Spleen (tissue), 11 donors: ENCODE data around the gene UTRN. TPM values are rescaled to one million over a fixed set of nuclear protein-coding genes. Genes with fewer than 3 reads are reported as not detected.
A peak's percentile ranks its signal among the peaks of the same experiment; 100 is the strongest.

Experiments used
- DNase-seq: peaks from one replicate; pipeline ENCODE4 v3.0.0-alpha.2; 2020
- H3K27ac ChIP-seq, 8 donors: fragments of 200-600 bp; sonication (generic) in 7 of 8; 1 replicate in 4 of 8; 2 replicates in 4 of 8; pipeline versions ENCODE4 v1.5.0 to v1.8.0; 2016 to 2021; ENCODE audit warnings: inconsistent platforms in 4 of 8, mild to moderate bottlenecking in 4 of 8, moderate library complexity in 1 of 8
- H3K27me3 ChIP-seq, 7 donors: fragments of 200-600 bp; sonication (generic) in 6 of 7; replicated peaks in 1 of 7; 1 replicate in 4 of 7; 2 replicates in 3 of 7; pipeline versions ENCODE4 v1.5.0 to v1.8.0; 2016 to 2021; ENCODE audit warnings: inconsistent platforms in 3 of 7, mild to moderate bottlenecking in 1 of 7
- H3K36me3 ChIP-seq, 6 donors: fragments of 200-600 bp; sonication (generic) in 5 of 6; 1 replicate in 4 of 6; 2 replicates in 2 of 6; pipeline versions ENCODE4 v1.5.0 to v1.8.0; 2016 to 2021; ENCODE audit warnings: inconsistent platforms in 2 of 6
- H3K4me1 ChIP-seq, 6 donors: fragments of 200-600 bp; sonication (generic) in 5 of 6; 1 replicate in 3 of 6; 2 replicates in 3 of 6; pipeline versions ENCODE4 v1.5.0 to v1.8.0; 2016 to 2021; ENCODE audit warnings: inconsistent platforms in 3 of 6
- H3K4me3 ChIP-seq, 8 donors: fragments of 200-600 bp; sonication (generic) in 7 of 8; 1 replicate in 4 of 8; 2 replicates in 4 of 8; pipeline versions ENCODE4 v1.5.0 to v1.8.0; 2016 to 2021; ENCODE audit warnings: inconsistent platforms in 4 of 8, mild to moderate bottlenecking in 4 of 8, moderate library complexity in 2 of 8
- H3K9me3 ChIP-seq, 8 donors: fragments of 200-600 bp; sonication (generic) in 7 of 8; 1 replicate in 4 of 8; 2 replicates in 4 of 8; pipeline versions ENCODE4 v1.5.0 to v1.8.0; 2016 to 2021; ENCODE audit warnings: inconsistent platforms in 4 of 8
- CTCF ChIP-seq, 11 experiments: fragments of 200-600 bp in 7 of 11; fragments of 450-650 bp in 4 of 11; sonication (generic) in 4 of 11; IDR thresholded peaks in 8 of 11; conservative IDR thresholded peaks in 3 of 11; 1 replicate in 7 of 11; 2 replicates in 4 of 11; pipeline versions ENCODE4 v1.4.0 to v1.8.0; 2016 to 2021; ENCODE audit warnings: antibody characterized with exemption in 11 of 11, inconsistent platforms in 4 of 11, mild to moderate bottlenecking in 1 of 11
- POLR2A ChIP-seq, 3 donors: fragments of 450-650 bp; IDR thresholded peaks; one replicate each; pipeline ENCODE4 v1.5.1; 2017; ENCODE audit warnings: antibody characterized with exemption in 3 of 3, mild to moderate bottlenecking in 1 of 3
- POLR2AphosphoS5 ChIP-seq, 3 donors: sonication (generic); formaldehyde crosslinking; IDR thresholded peaks; one replicate each; pipeline ENCODE4 v1.5.1; 2017; ENCODE audit warnings: antibody characterized with exemption in 3 of 3
- WGBS, 5 donors: extraction: QIAGEN DNeasy Blood & Tissue Kit in 3 of 5; methylation state at CpG; one replicate each; pipeline versions ENCODE4 v1.1.5 to v1.1.7; 2013 to 2018; 5-methylcytosine and 5-hydroxymethylcytosine counted together
- intact Hi-C: fragments of 100-400 bp; cut with DNase I; formaldehyde crosslinking; loops from one replicate; pipeline ENCODE4 v1.15.0; 2023; ENCODE audit warnings: low total_unique reads
- polyA plus RNA-seq, 3 donors: library from polyadenylated mRNA; stranded (reverse); fragments of 200-250 nt; gene quantifications; one replicate each; pipeline ENCODE4 v1.2.1, GENCODE V29; 2013
- total RNA-seq, 7 donors: library from RNA; depleted of rRNA in 3 of 7; stranded (reverse); fragments of >200 nt in 3 of 7; fragmentation: NEBNext Ultra II Directional in 4 of 7; extraction: Animal tissue kit (Norgen Biotek cat#: 25700) in 4 of 7; gene quantifications; one replicate each; pipeline versions ENCODE4 v1.1.0 to v1.2.1, GENCODE V29; 2016 to 2021
- donor health status: healthy with polysubstance abuse.
- donor health status: DM: no; HTN: no; CAD: no; lungs with moderate emphysema.
- donor health status: DM: no; HTN: no; CAD: no.
- donor health status: Bipolar disorder and iron deficiency.
- donor health status: healthy.
- donor health status: DM: no; HTN: no; CAD: no.
- donor health status: DM: yes; HTN: yes; CAD: no.

The UTRN gene
- total and polyA plus RNA-seq, 10 donors: 15.4 to 539 (median 364) TPM

- DNase-seq: peak; percentile 84
- 3 to 8% (median 4%) methylated on average over 36 to 53 of the region's 53 CpGs for WGBS, 5 donors
- H3K4me3 ChIP-seq: peak overlapping the region; percentile 76 to 97 (median 91)
- no peaks in the 10 kb centered on the region for H3K9me3 ChIP-seq
- H3K36me3 ChIP-seq: peaks cover 0 to 7% (median 0%) of the 10 kb centered on the region in 6 donors
- H3K27me3 ChIP-seq: no peaks in the 10 kb centered on the region
- H3K4me1 ChIP-seq: peaks cover 7 to 47% (median 22%) of the 10 kb centered on the region in 6 donors
- TF ChIP-seq POLR2AphosphoS5 (IDR thresholded peaks at IDR 0.05): peak; percentile 66 to 75 (median 71)
- no peak for TF ChIP-seq POLR2A (IDR thresholded peaks at IDR 0.05)
- TF ChIP-seq CTCF (IDR thresholded peaks at IDR 0.05 in 8 of 11, conservative IDR thresholded peaks at IDR 0.05 in 3 of 11): no peak
- intact Hi-C loops: loop anchor here (10.0 kb wide), 2 partner anchors 48 to 198 kb away; no protein-coding TSS in a partner anchor
- peak overlapping the region; percentile 81 to 97 (median 94) for H3K27ac ChIP-seq
Observed at GRCh38 chr6:144286503-144287393, 1.6 kb downstream of the UTRN start.

- TF ChIP-seq CTCF (IDR thresholded peaks at IDR 0.05 in 8 of 11, conservative IDR thresholded peaks at IDR 0.05 in 3 of 11): no peak
- TF ChIP-seq POLR2AphosphoS5 (IDR thresholded peaks at IDR 0.05): no peak
- TF ChIP-seq POLR2A (IDR thresholded peaks at IDR 0.05): no peak
- Histone ChIP-seq H3K4me1 (peaks cover 3 to 38% (median 17%) of the 10 kb centered on the region in 6 donors), H3K27me3 (no peaks in the 10 kb centered on the region), H3K9me3 (no peaks in the 10 kb centered on the region), H3K36me3 (peaks cover 0 to 17% (median 0%) of the 10 kb centered on the region in 6 donors), H3K4me3 (no peak overlapping the region), H3K27ac (no peak overlapping the region)
- no peak for DNase-seq
- intact Hi-C loops: loop anchor here (10.0 kb wide), 2 partner anchors 46 to 196 kb away; no protein-coding TSS in a partner anchor
- 90 to 100% (median 97%) methylated on average over 1 of the region's 1 CpG for WGBS, 5 donors
Observed at GRCh38 chr6:144289006-144289405, 3.9 kb downstream of the UTRN start.

- 71 to 80% (median 80%) methylated on average over 3 of the region's 3 CpGs for WGBS, 5 donors
- no peaks in the 10 kb centered on the region for H3K9me3 ChIP-seq
- intact Hi-C loops: no loop called here
- H3K27ac ChIP-seq: no peak overlapping the region
- H3K4me1 ChIP-seq: peaks cover 0 to 26% (median 11%) of the 10 kb centered on the region in 6 donors
- peaks cover 0 to 35% (median 2%) of the 10 kb centered on the region in 6 donors for H3K36me3 ChIP-seq
- no peaks in the 10 kb centered on the region for H3K27me3 ChIP-seq
- TF ChIP-seq CTCF (IDR thresholded peaks at IDR 0.05 in 8 of 11, conservative IDR thresholded peaks at IDR 0.05 in 3 of 11) (no peak), POLR2AphosphoS5 (IDR thresholded peaks at IDR 0.05) (no peak), POLR2A (IDR thresholded peaks at IDR 0.05) (no peak)
- no peak for DNase-seq
- H3K4me3 ChIP-seq: no peak overlapping the region
Observed at GRCh38 chr6:144292372-144292771, 7.2 kb downstream of the UTRN start.

- intact Hi-C loops: no loop called here
- H3K27me3 ChIP-seq: no peaks in the 10 kb centered on the region
Observed at GRCh38 chr6:144294016-144294415, 8.9 kb downstream of the UTRN start.

More at GRCh38 chr6:144294016-144294415, 8.9 kb downstream of the UTRN start:
- peaks cover 0 to 35% (median 2%) of the 10 kb centered on the region in 6 donors for H3K36me3 ChIP-seq
- H3K9me3 ChIP-seq: no peaks in the 10 kb centered on the region
- DNase-seq: no peak
- H3K4me3 ChIP-seq: no peak overlapping the region
- H3K4me1 ChIP-seq: peaks cover 0 to 31% (median 9%) of the 10 kb centered on the region in 6 donors
- no peak overlapping the region for H3K27ac ChIP-seq
- no peak for TF ChIP-seq POLR2AphosphoS5 (IDR thresholded peaks at IDR 0.05)
- no peak for TF ChIP-seq POLR2A (IDR thresholded peaks at IDR 0.05)
- TF ChIP-seq CTCF (IDR thresholded peaks at IDR 0.05 in 8 of 11, conservative IDR thresholded peaks at IDR 0.05 in 3 of 11): no peak
